ENCODE measurements around the gene CFAP119. TPM values are rescaled to one million over a fixed set of nuclear protein-coding genes. Genes with fewer than 3 reads are reported as not detected.

Gene CFAP119
- total and polyA plus RNA-seq, 2 of the 8 experiments (the other 6 are each of a cell fraction or from before 2014, with no cell fraction given), result 5.6 to 6.0 TPM

GRCh38 chr16:30725418-30725792 is 36.5 kb downstream of the CFAP119 start:
- H3K27ac ChIP-seq (ENCODE audit: low read depth, low read length), result no peak overlapping the region
- H3K9me3 ChIP-seq (ENCODE audit: insufficient read depth in 2 of 2, low read depth in 1 of 2, low read length in 1 of 2), result no peaks in the 10 kb centered on the region
- no peak overlapping the region for H2BK5ac ChIP-seq (ENCODE audit: low read depth, low read length)
- H2AK5ac ChIP-seq (ENCODE audit: low read depth, low read length), result no peak overlapping the region
- H3K79me1 ChIP-seq (ENCODE audit: low read depth, low read length), result peaks cover 6% of the 10 kb centered on the region; the same call in 1 of the 2 replicates
- no peak overlapping the region for H4K8ac ChIP-seq (ENCODE audit: extremely low read depth, insufficient read depth, low read length)
- H3K23me2 ChIP-seq (ENCODE audit: low read depth, low read length), result no peaks in the 10 kb centered on the region
- TF ChIP-seq SP1 (IDR thresholded peaks at IDR 0.05; ENCODE audit: low read depth, low read length), result no peak
- TF ChIP-seq TEAD4 (IDR thresholded peaks at IDR 0.05; ENCODE audit: low read depth, low read length), result no peak
- no peak for TF ChIP-seq SP4 (IDR thresholded peaks at IDR 0.05; ENCODE audit: low read length)
- no peak for TF ChIP-seq TBP (IDR thresholded peaks at IDR 0.05; ENCODE audit: low read depth, low read length)
- TF ChIP-seq POLR2A (IDR thresholded peaks at IDR 0.05; ENCODE audit: control extremely low read depth in 1 of 2, low read depth in 2 of 2, low read length in 2 of 2), result no peak
- no peak for TF ChIP-seq RXRA (IDR thresholded peaks at IDR 0.05; ENCODE audit: insufficient read depth, low read depth, low read length)
- TF ChIP-seq TCF12 (IDR thresholded peaks at IDR 0.05; ENCODE audit: low read depth, low read length), result no peak
- no peak overlapping the region for H3K14ac ChIP-seq (ENCODE audit: insufficient read length)
- no peak overlapping the region for H2BK20ac ChIP-seq (ENCODE audit: low read length)
- H2BK15ac ChIP-seq (ENCODE audit: low read length), result no peak overlapping the region
- H3K56ac ChIP-seq (replicated peaks; ENCODE audit: insufficient read length, low read depth, low read length), result no peak overlapping the region
- no peak overlapping the region for H2BK120ac ChIP-seq (replicated peaks; ENCODE audit: low read depth, low read length)
- peaks cover 8 to 28% of the 10 kb centered on the region in 2 experiments for H4K20me1 ChIP-seq (replicated peaks in 1 of 2; ENCODE audit: control insufficient read depth in 1 of 2, insufficient read depth in 2 of 2, low read length in 2 of 2)
- H4K91ac ChIP-seq (replicated peaks; ENCODE audit: insufficient read length, low read length), result no peak overlapping the region
- peaks cover 0 to 3% (median 3%) of the 10 kb centered on the region in 4 experiments; a peak in 2 of 7 replicates for H3K4me1 ChIP-seq (replicated peaks in 1 of 4; ENCODE audit: control insufficient read depth in 3 of 4, insufficient read depth in 4 of 4, low read length in 3 of 4)
- no peak overlapping the region for H3K9ac ChIP-seq (replicated peaks in 1 of 4; ENCODE audit: extremely low read depth in 1 of 4, low read depth in 3 of 4, low read length in 3 of 4)
- no peak overlapping the region for H2BK12ac ChIP-seq (ENCODE audit: low read depth, low read length)
- no peak overlapping the region for H4K5ac ChIP-seq (ENCODE audit: insufficient read length, low read depth, low read length)
- H3K23ac ChIP-seq (ENCODE audit: insufficient read length), result no peak overlapping the region
- ChIA-PET CTCF (ENCODE audit: partially characterized antibody) (no interaction called here), POLR2A (ENCODE audit: partially characterized antibody) (interaction anchor here (0.9 to 6.8 kb wide), 7 partner anchors 9 to 24 kb away, joined by 3 to 80 read pairs (median 9); partner anchors contain the start of genes PHKG2 and SRCAP)
- no peak overlapping the region for H3K18ac ChIP-seq (ENCODE audit: extremely low read depth, low read length)
- 90% methylated on average over 3 of the region's 3 CpGs; no CpG with 5 or more reads in 1 of the 2 experiments for whole genome bisulfite sequencing, 2 experiments (ENCODE audit: extremely low coverage in 1 of 2, insufficient coverage in 1 of 2, insufficient read length in 1 of 2, insufficient replicate concordance in 2 of 2, low coverage in 1 of 2, low lambda C conversion rate in 2 of 2, missing lambda C conversion rate in 1 of 2)
- no peak for FAIRE-seq
- DNase-seq (ENCODE audit: low read depth in 1 of 2, low spot score in 2 of 2), result no peak
- H3K79me2 ChIP-seq (ENCODE audit: control insufficient read depth in 1 of 2, insufficient read depth in 2 of 2, low read length in 2 of 2), result no peaks in the 10 kb centered on the region; a peak in 1 of 4 replicates
- no peaks in the 10 kb centered on the region for H3K27me3 ChIP-seq (replicated peaks in 1 of 4; ENCODE audit: control insufficient read depth in 3 of 4, extremely low read depth in 1 of 4, insufficient read depth in 3 of 4, low read length in 3 of 4)
- no peak overlapping the region for H2AFZ ChIP-seq (ENCODE audit: low read length)
- H3K4me3 ChIP-seq (ENCODE audit: extremely low read depth in 1 of 4, insufficient read depth in 2 of 4, low read depth in 3 of 4, low read length in 4 of 4), result no peak overlapping the region
- H3K4me2 ChIP-seq (ENCODE audit: insufficient read depth in 1 of 2, low read depth in 2 of 2, low read length in 2 of 2), result no peak overlapping the region
- no peak overlapping the region for H3K4ac ChIP-seq (replicated peaks; ENCODE audit: insufficient read length, low read depth, low read length)
- H3K36me3 ChIP-seq (ENCODE audit: control insufficient read depth in 2 of 4, insufficient read depth in 4 of 4, low read length in 3 of 4), result peaks cover 37 to 65% (median 58%) of the 10 kb centered on the region in 4 experiments

Measured in H1 (cell line).